Esophagus muscularis mucosa (tissue), 3 donors: ENCODE results near the gene OR52A1.

Source experiments
- POLR2A ChIP-seq: fragments of 450-650 bp; IDR thresholded peaks from one replicate; pipeline ENCODE4 v1.6.1; 2017; ENCODE audit warnings: antibody characterized with exemption, moderate library complexity, mild to moderate bottlenecking, low read depth
- POLR2AphosphoS5 ChIP-seq, 2 donors: sonication (generic); formaldehyde crosslinking; IDR thresholded peaks; one replicate each; pipeline ENCODE4 v1.6.1; 2017; ENCODE audit warnings: antibody characterized with exemption in 2 of 2
- TF ChIP-seq, protein P1 (sequence below), 3 experiments: fragments of 200-600 bp in 2 of 3; fragments of 450-650 bp in 1 of 3; sonication (generic) in 2 of 3; IDR thresholded peaks; one replicate each; pipeline ENCODE4 v1.5.1; 2017 to 2019; ENCODE audit warnings: antibody characterized with exemption in 3 of 3, mild to moderate bottlenecking in 2 of 3, moderate library complexity in 1 of 3

DNA sequence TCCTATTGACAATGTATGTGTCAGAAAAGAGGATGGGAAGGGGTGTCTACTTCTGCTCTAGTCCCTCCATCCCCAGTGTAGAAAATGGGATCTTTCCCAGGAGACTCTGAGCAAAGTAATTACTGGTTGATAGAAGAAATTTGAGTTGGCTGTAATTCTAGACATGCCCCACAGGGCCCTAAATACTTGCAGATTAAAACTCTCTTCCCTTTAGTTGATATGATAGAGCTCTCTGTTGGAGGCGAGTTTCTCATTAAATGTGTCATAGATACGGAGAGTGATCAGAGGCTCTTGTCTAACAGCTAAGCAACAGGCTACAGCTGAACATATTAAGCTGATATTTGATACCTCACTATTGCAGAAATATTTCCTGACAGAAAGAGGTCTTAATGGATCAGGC is 52.3 kb downstream of the OR52A1 start:
- TF ChIP-seq POLR2A (no peak), POLR2AphosphoS5 (IDR thresholded peaks at IDR 0.05) (no peak)
- TF ChIP-seq, protein P1, sequence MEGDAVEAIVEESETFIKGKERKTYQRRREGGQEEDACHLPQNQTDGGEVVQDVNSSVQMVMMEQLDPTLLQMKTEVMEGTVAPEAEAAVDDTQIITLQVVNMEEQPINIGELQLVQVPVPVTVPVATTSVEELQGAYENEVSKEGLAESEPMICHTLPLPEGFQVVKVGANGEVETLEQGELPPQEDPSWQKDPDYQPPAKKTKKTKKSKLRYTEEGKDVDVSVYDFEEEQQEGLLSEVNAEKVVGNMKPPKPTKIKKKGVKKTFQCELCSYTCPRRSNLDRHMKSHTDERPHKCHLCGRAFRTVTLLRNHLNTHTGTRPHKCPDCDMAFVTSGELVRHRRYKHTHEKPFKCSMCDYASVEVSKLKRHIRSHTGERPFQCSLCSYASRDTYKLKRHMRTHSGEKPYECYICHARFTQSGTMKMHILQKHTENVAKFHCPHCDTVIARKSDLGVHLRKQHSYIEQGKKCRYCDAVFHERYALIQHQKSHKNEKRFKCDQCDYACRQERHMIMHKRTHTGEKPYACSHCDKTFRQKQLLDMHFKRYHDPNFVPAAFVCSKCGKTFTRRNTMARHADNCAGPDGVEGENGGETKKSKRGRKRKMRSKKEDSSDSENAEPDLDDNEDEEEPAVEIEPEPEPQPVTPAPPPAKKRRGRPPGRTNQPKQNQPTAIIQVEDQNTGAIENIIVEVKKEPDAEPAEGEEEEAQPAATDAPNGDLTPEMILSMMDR (IDR thresholded peaks at IDR 0.05) = no peak
